AG20443 (cell line): ENCODE data around the gene MAP3K21.

Experiments
- DNase-seq: peaks from one replicate; pipeline ENCODE4 v3.0.0; 2012; ENCODE audit warnings: low spot score, mixed read lengths

Gene MAP3K21

GRCh38 chr1:233389893-233390292, 62.4 kb downstream of the MAP3K21 start:
- no peak for DNase-seq

DNA sequence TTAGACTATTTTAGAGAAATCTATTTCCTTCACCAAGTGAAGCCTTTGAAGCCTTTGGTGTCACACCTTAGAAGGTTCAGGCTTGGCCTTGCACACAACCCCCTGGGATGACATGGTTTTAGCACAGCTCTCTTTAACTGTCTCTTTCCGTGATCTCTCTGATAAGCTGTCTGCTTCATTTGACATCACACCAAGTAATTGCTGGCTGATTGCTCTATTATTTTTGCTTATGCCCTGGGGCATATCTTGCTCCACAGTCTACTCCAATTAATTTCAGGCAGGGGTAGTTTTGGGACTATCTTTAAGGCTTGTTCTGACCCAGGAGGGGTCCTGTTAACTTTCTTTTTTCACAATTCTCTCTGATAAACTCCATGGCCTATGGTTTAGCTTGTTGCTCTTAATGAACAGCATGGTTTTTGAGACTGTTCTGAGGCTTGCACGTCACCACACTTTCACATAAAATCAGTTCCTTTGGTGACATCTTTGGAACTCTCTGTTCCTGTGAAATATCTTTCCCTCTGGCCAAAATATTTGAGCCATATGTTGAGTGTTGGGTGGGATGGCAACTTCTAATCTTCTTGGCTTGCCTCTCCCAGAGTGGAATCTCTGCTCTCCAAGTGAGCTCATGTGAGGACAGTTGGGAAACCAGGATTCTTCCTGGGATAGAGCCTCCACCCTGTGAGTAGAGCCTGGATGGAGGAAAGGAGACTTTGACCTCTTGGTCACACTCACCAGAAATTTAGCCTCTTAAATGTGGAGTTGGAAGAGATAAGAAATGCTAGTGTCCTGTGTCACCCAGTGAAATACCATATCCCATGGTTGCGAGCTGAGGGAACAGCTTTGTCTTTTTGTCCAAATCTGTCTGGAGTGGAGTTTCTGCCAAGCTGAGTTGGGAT, 63.6 kb downstream of the MAP3K21 start:
- DNase-seq = no peak

- no peak for DNase-seq
Observed at GRCh38 chr1:233393084-233393840, 65.7 kb downstream of the MAP3K21 start.

DNA sequence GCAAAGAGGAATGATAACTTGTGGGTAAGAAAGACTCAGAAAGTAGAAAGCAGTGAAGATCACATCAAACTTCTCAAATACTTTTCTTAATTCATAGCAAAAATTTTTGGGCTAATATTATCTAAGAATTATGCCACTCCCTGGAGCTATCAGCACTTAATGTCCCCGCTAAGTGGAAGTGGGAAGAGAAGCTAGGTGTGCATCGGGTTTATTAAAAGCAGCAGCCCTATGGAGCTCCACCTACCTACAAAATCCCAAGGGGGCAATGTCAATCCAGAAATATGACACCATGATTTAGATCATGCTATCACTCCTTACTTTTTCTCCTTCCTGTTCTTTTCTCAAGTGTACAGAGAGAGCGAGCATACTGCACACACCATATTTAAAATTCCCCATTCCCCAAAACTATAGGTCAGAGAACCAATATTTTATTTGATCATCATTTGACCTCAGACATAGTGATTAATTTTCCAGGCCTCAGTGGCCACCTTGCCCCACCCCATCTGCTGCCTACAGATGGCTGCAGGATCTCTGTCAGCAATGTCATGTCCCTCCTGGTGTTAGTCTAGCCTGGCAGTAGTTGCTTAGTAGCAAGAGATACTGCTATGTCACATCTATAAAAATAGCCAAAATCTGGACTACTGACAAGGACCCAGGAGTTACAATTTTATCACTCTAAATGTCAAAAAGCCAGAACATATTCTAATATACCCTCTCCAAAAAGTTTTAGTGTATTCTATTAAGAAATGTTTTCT, 66.6 kb downstream of the MAP3K21 start:
- no peak for DNase-seq

GRCh38 chr1:233394860-233395717, 67.6 kb downstream of the MAP3K21 start:
- peak; percentile 71 for DNase-seq

- DNase-seq = no peak
Observed at GRCh38 chr1:233395863-233396646, 68.5 kb downstream of the MAP3K21 start.

DNA sequence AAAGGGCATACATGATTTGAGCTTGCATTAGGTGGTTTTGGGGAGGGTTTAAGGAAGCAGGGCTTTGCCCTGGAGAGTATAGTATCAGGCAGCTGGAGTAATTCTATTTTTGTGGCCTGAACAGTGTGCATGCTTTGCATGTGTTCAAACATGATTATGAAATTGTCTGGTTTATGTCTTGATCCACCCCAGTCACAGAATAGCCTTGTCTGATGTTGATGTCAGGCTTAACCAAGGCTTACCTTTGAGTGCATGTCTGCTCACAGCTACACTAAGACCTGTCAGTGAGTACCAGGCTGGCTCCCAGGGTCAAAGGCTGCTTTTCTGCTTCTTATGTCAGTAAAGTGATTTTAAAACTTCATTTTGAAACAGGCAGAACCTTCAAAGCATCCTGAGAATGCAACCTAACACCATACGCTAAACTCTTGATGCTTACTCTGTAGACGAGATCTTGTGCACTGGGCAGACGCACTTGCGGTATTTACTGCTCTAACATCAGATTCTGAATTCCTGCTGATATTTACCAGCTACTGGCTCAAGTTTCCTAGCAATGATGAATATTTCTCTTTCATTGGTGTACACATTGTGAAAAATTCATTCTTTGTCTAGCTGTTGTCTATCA, 78.9 kb downstream of the MAP3K21 start:
- no peak for DNase-seq

GRCh38 chr1:233406994-233407631, 79.6 kb downstream of the MAP3K21 start:
- no peak for DNase-seq

GRCh38 chr1:233409540-233409939, 82.0 kb downstream of the MAP3K21 start:
- DNase-seq = no peak

- DNase-seq = no peak
Observed at GRCh38 chr1:233410906-233411305, 83.4 kb downstream of the MAP3K21 start.

GRCh38 chr1:233412812-233413211, 85.3 kb downstream of the MAP3K21 start:
- no peak for DNase-seq

DNA sequence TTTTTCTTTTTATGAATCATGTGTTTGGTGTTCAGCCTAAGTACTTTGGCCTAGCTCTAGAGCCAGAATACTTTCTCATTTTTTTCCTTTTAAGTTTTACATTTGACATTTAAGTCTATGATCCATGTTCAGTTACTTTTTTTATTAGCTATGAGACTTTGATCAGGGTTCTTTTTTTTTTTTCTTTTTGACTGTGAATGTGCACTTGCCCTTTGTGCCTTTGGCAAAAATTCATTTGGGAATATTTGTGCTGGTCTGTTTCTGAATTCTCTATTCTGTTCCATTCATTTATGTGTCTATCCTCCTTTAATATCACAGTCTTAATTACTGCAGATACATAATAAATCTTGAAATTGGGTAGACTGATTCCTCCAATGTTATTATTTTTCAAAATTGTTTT, 93.8 kb downstream of the MAP3K21 start:
- DNase-seq = no peak

DNA sequence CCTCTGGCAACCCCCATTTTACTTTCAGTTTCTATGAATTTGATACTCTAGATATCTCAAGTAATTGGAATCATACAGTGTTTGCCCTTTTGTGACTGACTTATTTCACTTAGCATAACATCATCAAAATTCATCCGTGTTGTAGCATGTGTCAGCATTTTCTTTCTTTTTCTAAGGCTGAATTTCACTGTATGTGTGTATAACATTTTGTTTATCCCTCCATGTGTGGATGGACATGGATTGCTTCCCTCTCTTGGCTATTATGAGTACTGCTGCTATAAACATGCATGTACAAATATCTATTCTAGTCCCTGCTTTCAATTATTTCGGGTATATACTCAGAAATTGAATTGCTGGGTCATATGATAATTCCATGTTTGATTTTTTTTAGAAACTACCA, 97.3 kb downstream of the MAP3K21 start:
- DNase-seq = no peak

DNA sequence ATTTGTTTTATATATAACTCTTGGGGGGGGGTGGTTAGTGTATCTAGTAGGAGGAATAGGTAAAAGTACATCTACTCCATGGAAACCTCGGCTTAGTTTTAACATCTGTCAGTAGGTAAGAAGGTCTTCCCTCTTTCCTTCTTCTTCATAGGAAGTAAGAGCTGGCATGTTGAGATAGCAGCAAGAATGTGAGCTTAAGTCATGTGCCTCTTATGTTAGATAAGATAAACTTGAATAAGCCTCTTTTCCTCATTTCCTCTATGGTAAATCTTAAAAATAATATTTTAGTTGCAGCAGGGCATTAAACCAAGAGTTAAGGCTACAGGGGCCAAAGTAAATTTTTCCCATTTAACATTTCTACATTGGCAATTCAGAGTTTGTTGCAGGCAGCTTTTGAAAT, 100.4 kb downstream of the MAP3K21 start:
- no peak for DNase-seq

DNA sequence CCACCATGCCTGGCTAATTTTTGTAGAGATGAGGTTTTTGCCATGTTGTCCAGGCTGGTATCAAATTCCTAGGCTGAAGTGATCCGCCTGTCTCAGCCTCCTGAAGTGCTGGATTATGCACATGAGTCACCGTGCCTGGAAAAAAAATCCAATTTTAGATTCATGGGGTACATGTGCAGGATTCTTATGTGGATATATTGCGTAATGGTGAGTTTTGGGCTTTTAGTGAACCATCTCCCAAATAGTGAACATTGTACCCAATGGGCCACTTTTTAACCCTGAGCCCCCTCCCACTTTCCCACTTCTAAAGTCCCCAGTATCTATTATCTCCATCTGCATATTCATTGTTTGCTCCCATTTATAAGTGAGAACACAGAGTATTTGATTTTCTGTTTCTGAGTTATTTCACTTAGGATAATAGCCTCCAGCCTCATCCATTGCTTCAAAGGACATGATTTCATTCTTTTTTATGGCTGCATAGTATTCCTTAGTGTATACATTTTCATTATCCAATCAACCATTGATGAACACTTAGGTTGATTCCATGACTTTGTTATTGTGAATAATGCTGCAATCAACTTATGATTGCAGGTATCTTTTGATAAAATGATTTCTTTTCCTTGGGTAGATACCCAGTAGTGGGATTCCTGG, 104.4 kb downstream of the MAP3K21 start:
- no peak for DNase-seq

DNA sequence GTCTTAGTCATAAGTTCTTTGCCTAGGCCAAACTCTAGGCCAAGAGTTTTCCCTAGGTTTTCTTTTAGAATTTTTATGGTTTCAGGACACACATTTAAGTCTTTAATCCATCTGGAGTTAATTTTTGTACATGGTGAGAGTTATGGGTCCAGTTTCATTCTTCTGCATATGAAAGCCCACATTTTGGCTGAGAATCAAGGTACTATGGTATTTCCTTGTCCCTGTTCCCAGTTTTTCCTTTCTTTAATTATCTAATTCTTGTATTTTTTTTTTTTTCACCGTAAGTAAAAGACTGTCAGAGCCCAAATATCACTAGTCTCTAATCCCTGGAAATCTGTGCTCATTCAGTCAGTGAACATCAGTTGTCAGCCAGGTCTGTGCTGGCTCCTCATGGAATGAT, 105.4 kb downstream of the MAP3K21 start:
- no peak for DNase-seq

DNA sequence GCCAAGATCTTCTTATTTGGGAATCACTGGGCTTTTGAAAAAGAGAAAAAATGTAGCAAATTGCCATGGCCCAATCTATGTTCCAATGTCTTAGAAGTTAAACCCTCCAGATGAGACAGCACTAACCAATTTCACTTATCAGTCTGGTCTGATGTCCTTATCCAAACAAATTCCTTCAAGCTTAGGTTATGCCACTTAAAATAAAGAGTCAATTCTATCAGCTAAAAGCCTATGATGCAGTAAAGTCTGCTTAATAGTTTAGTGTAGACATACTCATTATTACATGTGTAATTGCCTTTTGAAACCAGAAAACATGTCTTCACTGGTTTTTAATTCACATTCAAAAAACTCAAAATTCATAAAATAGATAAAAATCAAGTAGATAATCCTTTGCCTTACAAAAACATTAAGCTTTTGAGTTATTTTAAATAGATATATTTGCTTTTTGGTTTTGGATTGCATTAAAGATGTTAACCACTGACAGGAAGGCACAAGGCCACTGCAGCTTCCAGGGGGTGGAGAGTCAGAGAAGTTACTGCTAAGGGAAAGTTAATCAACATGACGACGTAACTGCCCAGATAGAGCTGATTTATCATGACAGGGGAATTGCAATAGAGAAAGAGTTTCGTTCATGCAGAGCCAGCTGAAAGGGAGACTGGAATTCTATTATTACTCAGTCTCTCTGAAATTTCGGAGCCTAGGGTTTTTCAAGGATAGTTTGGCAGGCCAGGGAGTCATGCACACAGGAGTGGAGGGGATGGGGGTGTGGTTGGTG, 106.1 kb downstream of the MAP3K21 start:
- DNase-seq = no peak
